Muscle of leg (tissue), 11 donors: ENCODE results near the gene MN1. TPM values are rescaled to one million over a fixed set of nuclear protein-coding genes. Genes with fewer than 3 reads are reported as not detected.
A peak's percentile ranks its signal among the peaks of the same experiment; 100 is the strongest.

Experiments used
- DNase-seq: peaks from one replicate; pipeline ENCODE4 v3.0.0; 2013
- H3K27ac ChIP-seq: one replicate; pipeline ENCODE4 v1.5.1; 2013; ENCODE audit warnings: mild to moderate bottlenecking, low read length, control low read depth
- H3K27me3 ChIP-seq: one replicate; pipeline ENCODE4 v1.6.1; 2013; ENCODE audit warnings: low read length; ENCODE audit not compliant: control insufficient read depth, insufficient read depth
- H3K36me3 ChIP-seq: one replicate; pipeline ENCODE4 v1.6.1; 2013; ENCODE audit warnings: low read length; ENCODE audit not compliant: control insufficient read depth, insufficient read depth
- H3K4me1 ChIP-seq: one replicate; pipeline ENCODE4 v1.6.1; 2013; ENCODE audit warnings: low read length; ENCODE audit not compliant: control insufficient read depth, insufficient read depth
- H3K4me3 ChIP-seq: one replicate; pipeline ENCODE4 v1.5.1; 2013; ENCODE audit warnings: low read length, control low read depth
- H3K9me3 ChIP-seq: replicated peaks from 2 replicates; pipeline ENCODE4 v1.6.1; 2013; ENCODE audit warnings: low read depth, low read length; ENCODE audit not compliant: control insufficient read depth
- WGBS: methylation state at CpG from one replicate; pipeline ENCODE4 v1.1.5; 2013; ENCODE audit warnings: missing lambda C conversion rate; ENCODE audit not compliant: insufficient coverage; 5-methylcytosine and 5-hydroxymethylcytosine counted together
- polyA plus RNA-seq, 8 donors: library from polyadenylated mRNA; unstranded; fragments of 120-200 nt; gene quantifications; one replicate each; pipeline versions ENCODE4 v1.2.1 to v1.2.3, GENCODE V29; 2013; ENCODE audit warnings: inconsistent platforms in 1 of 8, low replicate concordance in 1 of 8; ENCODE audit not compliant: insufficient read length in 8 of 8, insufficient read depth in 1 of 8
- total RNA-seq: library from RNA; stranded (reverse); fragments of 120-200 nt; gene quantifications from one replicate; pipeline ENCODE4 v1.2.4, GENCODE V29; 2013

MN1 gene
- total and polyA plus RNA-seq, 9 donors: 6.7 to 19.3 (median 13.6) TPM

- 1% methylated on average over 81 of the region's 82 CpGs for WGBS
- Histone ChIP-seq H3K27ac (no peak overlapping the region), H3K4me3 (peak overlapping the region; percentile 65), H3K4me1 (peaks cover 48% of the 10 kb centered on the region), H3K36me3 (peaks cover 11% of the 10 kb centered on the region), H3K9me3 (no peaks in the 10 kb centered on the region), H3K27me3 (peaks cover 63% of the 10 kb centered on the region)
- DNase-seq: no peak
These were observed 1.0 kb downstream of the MN1 start for GRCh38 chr22:27800250-27801201.

GRCh38 chr22:27799827-27800249, 1.7 kb downstream of the MN1 start:
- Histone ChIP-seq H3K36me3 (peaks cover 11% of the 10 kb centered on the region), H3K9me3 (no peaks in the 10 kb centered on the region), H3K27ac (no peak overlapping the region), H3K4me1 (peaks cover 51% of the 10 kb centered on the region), H3K27me3 (peaks cover 63% of the 10 kb centered on the region), H3K4me3 (peak overlapping the region; percentile 65)
- 8% methylated on average over 40 of the region's 40 CpGs for WGBS
- DNase-seq: no peak

- peaks cover 48% of the 10 kb centered on the region for H3K4me1 ChIP-seq
- DNase-seq: peak; percentile 81
- peaks cover 11% of the 10 kb centered on the region for H3K36me3 ChIP-seq
- no peak overlapping the region for H3K27ac ChIP-seq
- 17% methylated on average over 61 of the region's 62 CpGs for WGBS
- peaks cover 63% of the 10 kb centered on the region for H3K27me3 ChIP-seq
- peak overlapping the region; percentile 65 for H3K4me3 ChIP-seq
- H3K9me3 ChIP-seq: no peaks in the 10 kb centered on the region
These were observed 2.3 kb downstream of the MN1 start for GRCh38 chr22:27799015-27799826.

- H3K4me1 ChIP-seq: peaks cover 48% of the 10 kb centered on the region
- no peaks in the 10 kb centered on the region for H3K9me3 ChIP-seq
- 43% methylated on average over 44 of the region's 44 CpGs for WGBS
- no peak overlapping the region for H3K27ac ChIP-seq
- H3K27me3 ChIP-seq: peaks cover 63% of the 10 kb centered on the region
- no peak for DNase-seq
- H3K4me3 ChIP-seq: no peak overlapping the region
- peaks cover 11% of the 10 kb centered on the region for H3K36me3 ChIP-seq
These were observed 3.0 kb downstream of the MN1 start for GRCh38 chr22:27798511-27799014.

- H3K4me1 ChIP-seq: peaks cover 51% of the 10 kb centered on the region
- H3K9me3 ChIP-seq: no peaks in the 10 kb centered on the region
- no peak overlapping the region for H3K27ac ChIP-seq
- WGBS: 55% methylated on average over 83 of the region's 86 CpGs
- H3K27me3 ChIP-seq: peaks cover 59% of the 10 kb centered on the region
- peaks cover 11% of the 10 kb centered on the region for H3K36me3 ChIP-seq
- H3K4me3 ChIP-seq: no peak overlapping the region
- no peak for DNase-seq
These were observed 3.8 kb downstream of the MN1 start for GRCh38 chr22:27797520-27798391.

- H3K36me3 ChIP-seq: peaks cover 11% of the 10 kb centered on the region
- no peak overlapping the region for H3K27ac ChIP-seq
- no peak for DNase-seq
- WGBS: 73% methylated on average over 55 of the region's 55 CpGs
- H3K4me1 ChIP-seq: peaks cover 51% of the 10 kb centered on the region
- H3K9me3 ChIP-seq: no peaks in the 10 kb centered on the region
- H3K4me3 ChIP-seq: no peak overlapping the region
- H3K27me3 ChIP-seq: peaks cover 52% of the 10 kb centered on the region
These were observed 4.6 kb downstream of the MN1 start for GRCh38 chr22:27796829-27797519.

GRCh38 chr22:27795696-27796517, 5.6 kb downstream of the MN1 start:
- no peak overlapping the region for H3K27ac ChIP-seq
- H3K4me1 ChIP-seq: peaks cover 60% of the 10 kb centered on the region
- WGBS: 86% methylated on average over 3 of the region's 15 CpGs
- no peak overlapping the region for H3K4me3 ChIP-seq
- DNase-seq: no peak
- H3K27me3 ChIP-seq: peaks cover 52% of the 10 kb centered on the region
- H3K36me3 ChIP-seq: peaks cover 11% of the 10 kb centered on the region
- no peaks in the 10 kb centered on the region for H3K9me3 ChIP-seq

- no peak overlapping the region for H3K27ac ChIP-seq
- no peak for DNase-seq
- H3K4me1 ChIP-seq: peaks cover 56% of the 10 kb centered on the region
These were observed 6.5 kb downstream of the MN1 start for GRCh38 chr22:27795053-27795452.

More at GRCh38 chr22:27795053-27795452, 6.5 kb downstream of the MN1 start:
- H3K27me3 ChIP-seq: peaks cover 49% of the 10 kb centered on the region
- H3K36me3 ChIP-seq: peaks cover 11% of the 10 kb centered on the region
- no peak overlapping the region for H3K4me3 ChIP-seq
- WGBS: 75% methylated on average over 6 of the region's 14 CpGs
- H3K9me3 ChIP-seq: no peaks in the 10 kb centered on the region
